Heart right ventricle (tissue), 16 donors: ENCODE measurements around the gene ALPL. TPM values are rescaled to one million over a fixed set of nuclear protein-coding genes. Genes with fewer than 3 reads are reported as not detected.

Experiments used
- ATAC-seq, 8 donors: fragments of 200-7000 bp; cut with Tn5 transposase; one replicate each; pipeline ENCODE4 v1.9.1; 2020; ENCODE audit warnings: mild to moderate bottlenecking in 8 of 8, moderate library complexity in 8 of 8, moderate number of reproducible peaks in 1 of 8
- DNase-seq, 2 donors: peaks; one replicate each; pipeline ENCODE4 v3.0.0-alpha.2; 2020
- H3K27ac ChIP-seq, 10 donors: fragments of 200-600 bp; sonication (generic) in 2 of 10; one replicate each; pipeline versions ENCODE4 v1.5.0 to v1.8.0; 2020 to 2022; ENCODE audit warnings: mild to moderate bottlenecking in 3 of 10
- H3K27me3 ChIP-seq, 7 donors: fragments of 200-600 bp; one replicate each; pipeline ENCODE4 v1.8.0; 2021 to 2022; ENCODE audit warnings: mild to moderate bottlenecking in 2 of 7
- H3K36me3 ChIP-seq, 9 donors: fragments of 200-600 bp; sonication (generic) in 1 of 9; one replicate each; pipeline versions ENCODE4 v1.5.0 to v1.8.0; 2020 to 2022; ENCODE audit warnings: mild to moderate bottlenecking in 2 of 9
- H3K4me1 ChIP-seq, 9 donors: fragments of 200-600 bp; sonication (generic) in 1 of 9; one replicate each; pipeline versions ENCODE4 v1.5.0 to v1.8.0; 2020 to 2022; ENCODE audit warnings: mild to moderate bottlenecking in 4 of 9
- H3K4me3 ChIP-seq, 10 donors: fragments of 200-600 bp; sonication (generic) in 2 of 10; one replicate each; pipeline versions ENCODE4 v1.5.0 to v1.8.0; 2020 to 2022; ENCODE audit warnings: mild to moderate bottlenecking in 7 of 10, moderate library complexity in 2 of 10
- H3K9me3 ChIP-seq, 11 donors: fragments of 200-600 bp in 10 of 11; sonication (generic) in 2 of 11; one replicate each; pipeline versions ENCODE4 v1.5.0 to v1.8.0; 2013 to 2022; ENCODE audit warnings: mild to moderate bottlenecking in 2 of 11, control low read depth in 1 of 11, moderate library complexity in 1 of 11
- WGBS, 2 donors: extraction: QIAGEN DNeasy Blood & Tissue Kit; methylation state at CpG; one replicate each; pipeline ENCODE4 v1.1.7; 2013; ENCODE audit warnings: inconsistent platforms in 1 of 2; 5-methylcytosine and 5-hydroxymethylcytosine counted together
- intact Hi-C, 10 donors: fragments of 100-400 bp; cut with DNase I; formaldehyde crosslinking; loops; one replicate each; pipeline versions ENCODE4 v1.11.1 to v1.14.2; 2022
- polyA plus RNA-seq, 2 donors: library from polyadenylated mRNA; stranded (reverse); fragments of 200-250 nt; gene quantifications; one replicate each; pipeline ENCODE4 v1.2.3, GENCODE V29; 2013
- total RNA-seq, 10 donors: library from RNA; stranded (reverse); fragmentation: NEBNext Ultra II Directional in 3 of 10; extraction: Animal tissue kit (Norgen Biotek cat#: 25700) in 3 of 10; gene quantifications; one replicate each; pipeline versions ENCODE4 v1.2.1 to v1.2.4, GENCODE V29; 2021 to 2023
- TF ChIP-seq, protein P1 (sequence below), 9 donors: fragments of 200-600 bp; sonication (generic) in 2 of 9; IDR thresholded peaks; one replicate each; pipeline versions ENCODE4 v1.5.0 to v1.8.0; 2021 to 2022; ENCODE audit warnings: antibody characterized with exemption in 9 of 9, mild to moderate bottlenecking in 5 of 9, moderate library complexity in 1 of 9
- donor health status: Arrhythmogenic right ventricular cardiomyopathy.
- donor health status: ischemic (EF 13 %, LVEDD 7.1; RV severe dilation, severe dysfunction).
- donor health status: healthy with polysubstance abuse.
- donor health status: DM: no; HTN: yes; CAD: no.
- donor health status: DM: no; HTN: no; CAD: no.
- donor health status: ischemic (EF 25% LVEDD 6.9; RV normal size, moderate dysfunction).
- donor health status: ischemic (EF 25% LVEDD 5.7; RV mildly dilated, moderate dysfunction).
- donor health status: healthy.
- donor health status: DM: yes; HTN: yes; CAD: no.
- donor health status: Ischemic cardiomyopathy.
- donor health status: ischemic (EF 35%, LVEDD 5.7; RV mildly dilated, moderate dysfunction).
- donor health status: nonischemic (EF 11% LVEDD 7.7; RV severe dilation, severe dysfunction).
- donor health status: DM: yes; HTN: yes; CAD: no.
- donor health status: PGD.
- donor health status: ischemic (EF 29% LVEDD 5.4; RV normal size, mild dysfunction).
- donor health status: nonischemic (EF 23%, LVEDD 6.1; RV moderate dilation, normal function).

The ALPL gene
- total and polyA plus RNA-seq, 12 donors: 7.1 to 21.1 (median 9.3) TPM

DNA sequence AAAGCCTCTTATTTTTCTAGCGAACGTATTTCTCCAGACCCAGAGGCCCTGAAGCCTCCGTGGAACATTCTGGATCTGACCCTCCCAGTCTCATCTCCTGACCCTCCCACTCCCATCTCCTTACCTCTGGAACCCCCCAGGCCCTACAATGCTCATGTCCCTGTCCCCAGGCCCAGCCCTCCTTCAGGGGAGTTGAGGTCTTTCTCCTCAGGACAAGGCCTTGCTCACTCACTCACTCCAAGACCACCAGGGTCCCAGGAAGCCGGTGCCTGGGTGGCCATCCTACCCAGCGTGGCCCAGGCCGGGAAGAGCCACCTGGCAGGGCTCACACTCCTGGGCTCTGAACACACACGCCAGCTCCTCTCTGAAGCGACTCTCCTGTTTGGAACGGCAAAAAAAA, 68.7 kb downstream of the ALPL start:
- H3K27me3 ChIP-seq: peaks cover 0 to 14% (median 0%) of the 10 kb centered on the region in 7 donors
- no peak for DNase-seq
- no peak overlapping the region for H3K27ac ChIP-seq
- H3K4me1 ChIP-seq: peaks cover 13 to 27% (median 25%) of the 10 kb centered on the region in 9 donors
- 90 to 91% methylated on average over 9 of the region's 9 CpGs for WGBS, 2 donors
- H3K4me3 ChIP-seq: no peak overlapping the region
- TF ChIP-seq, protein P1, sequence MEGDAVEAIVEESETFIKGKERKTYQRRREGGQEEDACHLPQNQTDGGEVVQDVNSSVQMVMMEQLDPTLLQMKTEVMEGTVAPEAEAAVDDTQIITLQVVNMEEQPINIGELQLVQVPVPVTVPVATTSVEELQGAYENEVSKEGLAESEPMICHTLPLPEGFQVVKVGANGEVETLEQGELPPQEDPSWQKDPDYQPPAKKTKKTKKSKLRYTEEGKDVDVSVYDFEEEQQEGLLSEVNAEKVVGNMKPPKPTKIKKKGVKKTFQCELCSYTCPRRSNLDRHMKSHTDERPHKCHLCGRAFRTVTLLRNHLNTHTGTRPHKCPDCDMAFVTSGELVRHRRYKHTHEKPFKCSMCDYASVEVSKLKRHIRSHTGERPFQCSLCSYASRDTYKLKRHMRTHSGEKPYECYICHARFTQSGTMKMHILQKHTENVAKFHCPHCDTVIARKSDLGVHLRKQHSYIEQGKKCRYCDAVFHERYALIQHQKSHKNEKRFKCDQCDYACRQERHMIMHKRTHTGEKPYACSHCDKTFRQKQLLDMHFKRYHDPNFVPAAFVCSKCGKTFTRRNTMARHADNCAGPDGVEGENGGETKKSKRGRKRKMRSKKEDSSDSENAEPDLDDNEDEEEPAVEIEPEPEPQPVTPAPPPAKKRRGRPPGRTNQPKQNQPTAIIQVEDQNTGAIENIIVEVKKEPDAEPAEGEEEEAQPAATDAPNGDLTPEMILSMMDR (IDR thresholded peaks at IDR 0.05): no peak
- intact Hi-C loops: loop anchor here in 6 of 10 donors (10.0 kb wide), 4 partner anchors 77 to 333 kb away; no protein-coding TSS in a partner anchor
- no peaks in the 10 kb centered on the region for H3K36me3 ChIP-seq
- peaks cover 0 to 4% (median 0%) of the 10 kb centered on the region in 11 donors for H3K9me3 ChIP-seq
- no peak for ATAC-seq

- ATAC-seq: no peak
- H3K4me1 ChIP-seq: peaks cover 3 to 22% (median 12%) of the 10 kb centered on the region in 9 donors
- no peak for DNase-seq
- intact Hi-C loops: loop anchor here in 6 of 10 donors (10.0 kb wide), 4 partner anchors 75 to 335 kb away; no protein-coding TSS in a partner anchor
- H3K27ac ChIP-seq: no peak overlapping the region
- H3K27me3 ChIP-seq: peaks cover 0 to 9% (median 0%) of the 10 kb centered on the region in 7 donors
- no peak overlapping the region for H3K4me3 ChIP-seq
- peaks cover 0 to 4% (median 0%) of the 10 kb centered on the region in 11 donors for H3K9me3 ChIP-seq
- H3K36me3 ChIP-seq: no peaks in the 10 kb centered on the region
- TF ChIP-seq, protein P1 (IDR thresholded peaks at IDR 0.05): no peak
- 66 to 72% methylated on average over 3 of the region's 3 CpGs for WGBS, 2 donors
These were observed 70.6 kb downstream of the ALPL start for GRCh38 chr1:21579791-21580190.

DNA sequence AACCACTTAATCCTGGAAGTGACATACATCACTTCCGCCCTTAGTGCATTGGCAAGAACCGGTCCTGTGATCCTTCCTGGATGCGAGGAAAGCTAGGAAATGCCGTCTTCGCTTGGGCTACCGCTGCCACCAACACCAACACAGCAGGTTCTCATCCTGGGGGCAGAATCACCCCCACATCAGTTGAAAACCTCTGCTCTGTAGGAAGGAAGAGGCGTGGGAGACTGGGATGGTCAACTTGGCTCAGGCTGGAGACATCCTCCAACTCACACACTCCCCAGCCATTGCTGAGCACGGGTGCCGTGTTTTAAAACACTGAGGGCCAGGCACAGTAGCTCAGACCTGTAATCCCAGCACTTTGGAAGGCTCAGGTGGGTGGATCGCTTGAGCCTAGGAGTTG, 74.9 kb downstream of the ALPL start:
- DNase-seq (no peak), ATAC-seq (peak in 3 of 8 donors; percentile 20 to 43 (median 42))
- WGBS, 2 donors: 44 to 56% methylated on average over 10 of the region's 10 CpGs
- TF ChIP-seq, protein P1 (IDR thresholded peaks at IDR 0.05): no peak
- Histone ChIP-seq H3K36me3 (no peaks in the 10 kb centered on the region), H3K9me3 (peaks cover 0 to 4% (median 0%) of the 10 kb centered on the region in 11 donors), H3K4me3 (no peak overlapping the region), H3K27me3 (peaks cover 0 to 25% (median 8%) of the 10 kb centered on the region in 7 donors), H3K27ac (peak overlapping the region in 6 of 10 donors; percentile 25 to 69 (median 48)), H3K4me1 (peaks cover 0 to 40% (median 27%) of the 10 kb centered on the region in 9 donors)
- intact Hi-C loops: no loop called here

DNA sequence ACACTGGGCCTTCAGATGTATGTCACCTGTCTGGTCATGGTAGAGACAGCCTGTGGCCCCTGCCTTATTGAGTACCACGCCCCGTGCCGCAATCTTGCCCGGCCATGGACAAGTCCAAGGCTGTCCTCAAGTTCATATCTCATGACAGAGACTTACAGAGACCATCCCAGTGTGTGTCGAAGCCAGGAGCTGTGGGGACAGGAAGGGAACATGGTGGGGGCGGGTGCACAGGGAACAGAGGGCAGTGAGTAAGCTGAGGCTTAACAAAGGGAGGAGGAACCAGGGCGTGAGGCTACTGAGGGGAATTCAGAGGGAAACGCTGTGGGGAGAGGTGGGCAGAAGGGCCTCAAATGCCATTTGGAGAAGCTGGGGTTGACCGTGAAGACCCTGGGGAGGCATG, 75.8 kb downstream of the ALPL start:
- Histone ChIP-seq H3K27ac (peak overlapping the region in 3 of 10 donors; percentile 35 to 51 (median 43)), H3K9me3 (peaks cover 0 to 4% (median 0%) of the 10 kb centered on the region in 11 donors), H3K36me3 (no peaks in the 10 kb centered on the region), H3K4me1 (peaks cover 0 to 40% (median 27%) of the 10 kb centered on the region in 9 donors), H3K27me3 (peaks cover 0 to 30% (median 11%) of the 10 kb centered on the region in 7 donors), H3K4me3 (no peak overlapping the region)
- 66 to 73% methylated on average over 9 of the region's 9 CpGs for WGBS, 2 donors
- TF ChIP-seq, protein P1 (IDR thresholded peaks at IDR 0.05): no peak
- peak in 1 of 2 donors; percentile 40 for DNase-seq
- peak in 6 of 8 donors; percentile 18 to 78 (median 66) for ATAC-seq
- intact Hi-C loops: loop anchor here in 1 of 10 donors (5.0 kb wide), 1 partner anchor 213 kb away; no protein-coding TSS in a partner anchor
